ENCODE data around the gene MPI. TPM values are rescaled to one million over a fixed set of nuclear protein-coding genes. Genes with fewer than 3 reads are reported as not detected.

The MPI gene
- total and polyA plus RNA-seq, 2 of the 8 experiments (the other 6 are each of a cell fraction or from before 2014, with no cell fraction given): 31.0 to 74.8 TPM

DNA sequence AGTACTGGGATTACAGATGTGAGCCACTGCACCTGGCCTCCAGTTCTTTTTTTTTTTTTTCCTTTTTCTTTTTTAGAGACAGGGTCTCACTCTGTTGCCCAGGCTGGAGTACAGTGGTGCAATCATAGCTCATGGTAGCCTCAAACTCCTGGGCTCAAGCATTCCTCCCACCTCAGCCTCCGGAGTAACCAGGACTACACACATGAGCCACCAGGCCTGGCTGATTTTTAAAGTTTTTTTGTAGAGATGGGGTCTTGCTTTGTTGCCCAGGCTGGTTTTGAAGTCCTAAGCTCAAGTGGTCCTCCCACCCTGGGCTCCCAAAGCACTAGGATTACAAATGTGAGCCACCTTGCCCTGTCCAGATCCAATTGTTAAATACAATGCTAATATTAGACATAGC is 33.3 kb upstream of the MPI start:
- H3K18ac ChIP-seq (ENCODE audit: extremely low read depth, low read length): no peak overlapping the region
- no peaks in the 10 kb centered on the region for H3K27me3 ChIP-seq (replicated peaks in 1 of 4; ENCODE audit: control insufficient read depth in 3 of 4, extremely low read depth in 1 of 4, insufficient read depth in 3 of 4, low read length in 3 of 4)
- peaks cover 0 to 4% of the 10 kb centered on the region in 2 experiments; a peak in 1 of 4 replicates for H3K79me2 ChIP-seq (ENCODE audit: control insufficient read depth in 1 of 2, insufficient read depth in 2 of 2, low read length in 2 of 2)
- peaks cover 0 to 9% of the 10 kb centered on the region in 2 experiments for H4K20me1 ChIP-seq (replicated peaks in 1 of 2; ENCODE audit: control insufficient read depth in 1 of 2, insufficient read depth in 2 of 2, low read length in 2 of 2)
- H3K4me2 ChIP-seq (ENCODE audit: insufficient read depth in 1 of 2, low read depth in 2 of 2, low read length in 2 of 2): no peak overlapping the region
- no peak overlapping the region for H2BK12ac ChIP-seq (ENCODE audit: low read depth, low read length)
- ChIA-PET POLR2A (ENCODE audit: partially characterized antibody) (interaction anchor here (2.0 to 2.3 kb wide), 2 partner anchors 14 to 50 kb away, joined by 4 to 6 read pairs; partner anchors contain the start of genes FAM219B and ULK3), CTCF (ENCODE audit: partially characterized antibody) (interaction anchor here (0.6 to 4.9 kb wide), 7 partner anchors 12 to 1052 kb away, joined by 3 to 24 read pairs (median 4); partner anchors contain the start of gene ULK3)
- H3K36me3 ChIP-seq (ENCODE audit: control insufficient read depth in 2 of 4, insufficient read depth in 4 of 4, low read length in 3 of 4): peaks cover 2 to 13% (median 10%) of the 10 kb centered on the region in 4 experiments; a peak in 6 of 8 replicates
- no peak overlapping the region for H4K8ac ChIP-seq (ENCODE audit: extremely low read depth, insufficient read depth, low read length)
- no peaks in the 10 kb centered on the region for H3K23me2 ChIP-seq (ENCODE audit: low read depth, low read length)
- H2BK5ac ChIP-seq (ENCODE audit: low read depth, low read length): no peak overlapping the region
- no peak overlapping the region for H2AK5ac ChIP-seq (ENCODE audit: low read depth, low read length)
- no peak overlapping the region for H3K27ac ChIP-seq (ENCODE audit: low read depth, low read length)
- no peak overlapping the region for H3K9ac ChIP-seq (replicated peaks in 1 of 4; ENCODE audit: extremely low read depth in 1 of 4, low read depth in 3 of 4, low read length in 3 of 4)
- no peak overlapping the region for H2BK15ac ChIP-seq (ENCODE audit: low read length)
- no peak for FAIRE-seq
- no peak overlapping the region for H2BK120ac ChIP-seq (replicated peaks; ENCODE audit: low read depth, low read length)
- no peak overlapping the region for H3K4ac ChIP-seq (replicated peaks; ENCODE audit: insufficient read length, low read depth, low read length)
- no peak overlapping the region for H4K91ac ChIP-seq (replicated peaks; ENCODE audit: insufficient read length, low read length)
- peaks cover 0 to 1% (median 0%) of the 10 kb centered on the region in 4 experiments; a peak in 1 of 7 replicates for H3K4me1 ChIP-seq (replicated peaks in 1 of 4; ENCODE audit: control insufficient read depth in 3 of 4, insufficient read depth in 4 of 4, low read length in 3 of 4)
- H3K79me1 ChIP-seq (ENCODE audit: low read depth, low read length): peaks cover 6% of the 10 kb centered on the region
- H2AFZ ChIP-seq (ENCODE audit: low read length): no peak overlapping the region
- no peak overlapping the region for H3K14ac ChIP-seq (ENCODE audit: insufficient read length)
- no peak overlapping the region for H3K56ac ChIP-seq (replicated peaks; ENCODE audit: insufficient read length, low read depth, low read length)
- no peak overlapping the region for H3K4me3 ChIP-seq (ENCODE audit: extremely low read depth in 1 of 4, insufficient read depth in 2 of 4, low read depth in 3 of 4, low read length in 4 of 4)
- H2BK20ac ChIP-seq (ENCODE audit: low read length): no peak overlapping the region
- H3K9me3 ChIP-seq (ENCODE audit: insufficient read depth in 2 of 2, low read depth in 1 of 2, low read length in 1 of 2): no peaks in the 10 kb centered on the region
- no peak overlapping the region for H3K23ac ChIP-seq (ENCODE audit: insufficient read length)
- 95% methylated on average over 1 of the region's 1 CpG; no CpG with 5 or more reads in 1 of the 2 experiments for WGBS, 2 experiments (ENCODE audit: extremely low coverage in 1 of 2, insufficient coverage in 1 of 2, insufficient read length in 1 of 2, insufficient replicate concordance in 2 of 2, low coverage in 1 of 2, low lambda C conversion rate in 2 of 2, missing lambda C conversion rate in 1 of 2)
- no peak for DNase-seq (ENCODE audit: low read depth in 1 of 2, low spot score in 2 of 2)
- H4K5ac ChIP-seq (ENCODE audit: insufficient read length, low read depth, low read length): no peak overlapping the region
- TF ChIP-seq KDM1A (IDR thresholded peaks at IDR 0.05; ENCODE audit: borderline replicate concordance, low read length) (no peak), CBX8 (IDR thresholded peaks at IDR 0.05; ENCODE audit: borderline replicate concordance, low read depth, low read length) (no peak), CTBP2 (IDR thresholded peaks at IDR 0.05; ENCODE audit: borderline replicate concordance, insufficient read depth, insufficient read length, low read length) (no peak), SP1 (IDR thresholded peaks at IDR 0.05; ENCODE audit: low read depth, low read length) (no peak), CBX5 (IDR thresholded peaks at IDR 0.05; ENCODE audit: low read depth, low read length) (no peak), BCL11A (IDR thresholded peaks at IDR 0.05; ENCODE audit: low read depth in 2 of 2, low read length in 2 of 2) (no peak), RBBP5 (IDR thresholded peaks at IDR 0.05; ENCODE audit: borderline replicate concordance, low read depth, low read length) (no peak), RFX5 (IDR thresholded peaks at IDR 0.05; ENCODE audit: borderline replicate concordance, low read depth, low read length) (no peak), MAFK (IDR thresholded peaks at IDR 0.05; ENCODE audit: low read depth, low read length) (no peak), RXRA (IDR thresholded peaks at IDR 0.05; ENCODE audit: insufficient read depth, low read depth, low read length) (no peak), SIN3A (conservative IDR thresholded peaks at IDR 0.05 in 1 of 2, IDR thresholded peaks at IDR 0.05 in 1 of 2; ENCODE audit: low read depth in 1 of 2, low read length in 2 of 2) (no peak), SIX5 (IDR thresholded peaks at IDR 0.05; ENCODE audit: low read depth, low read length) (no peak), BACH1 (IDR thresholded peaks at IDR 0.05; ENCODE audit: low read length) (no peak), SP2 (IDR thresholded peaks at IDR 0.05; ENCODE audit: low read length) (no peak)
